ENCODE measurements around the gene CKAP5. TPM values are rescaled to one million over a fixed set of nuclear protein-coding genes. Genes with fewer than 3 reads are reported as not detected.

The CKAP5 gene
- total RNA-seq, 1 donor from 2014 or later, result 169 TPM

GRCh38 chr11:46840116-46840515 lies 6.0 kb downstream of the CKAP5 start:
- Mint-ChIP-seq H3K27me3 (no peaks in the 10 kb centered on the region), H3K4me3 (no peak overlapping the region), H3K36me3 (peaks cover 5% of the 10 kb centered on the region), H3K27ac (no peak overlapping the region), H3K4me1 (ENCODE audit: unreplicated experiment) (peaks cover 28% of the 10 kb centered on the region), H3K9me3 (no peaks in the 10 kb centered on the region)
- DNase-seq (ENCODE audit: extremely low spot score, unreplicated experiment), result no peak
- TF ChIP-seq CTCF (conservative IDR thresholded peaks at IDR 0.05), result no peak

GRCh38 chr11:46838501-46838900 lies 7.6 kb downstream of the CKAP5 start:
- Mint-ChIP-seq H3K27ac (no peak overlapping the region), H3K27me3 (no peaks in the 10 kb centered on the region), H3K36me3 (peaks cover 5% of the 10 kb centered on the region), H3K4me1 (ENCODE audit: unreplicated experiment) (peaks cover 24% of the 10 kb centered on the region), H3K9me3 (no peaks in the 10 kb centered on the region), H3K4me3 (no peak overlapping the region)
- no peak for DNase-seq (ENCODE audit: extremely low spot score, unreplicated experiment)
- no peak for TF ChIP-seq CTCF (conservative IDR thresholded peaks at IDR 0.05)

DNA sequence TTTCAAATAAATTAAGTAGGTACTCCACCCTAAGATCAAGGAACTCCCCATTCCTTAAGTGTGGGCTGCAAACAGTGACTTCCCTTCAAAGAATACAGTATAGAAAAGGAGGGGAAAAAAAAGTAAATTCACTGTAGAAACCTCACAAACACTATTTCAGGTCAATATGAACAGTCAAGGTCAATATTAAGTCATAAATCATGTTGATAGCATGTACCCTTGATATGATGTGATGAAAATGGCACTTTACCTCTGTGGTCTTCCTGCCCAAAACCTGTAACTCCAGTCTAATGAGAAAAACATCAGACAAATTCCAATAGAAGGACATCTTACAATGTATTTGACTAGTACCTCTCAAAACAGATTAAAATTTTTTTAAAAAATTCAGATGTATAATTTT lies 8.2 kb downstream of the CKAP5 start:
- H3K9me3 Mint-ChIP-seq, result no peaks in the 10 kb centered on the region
- H3K27ac Mint-ChIP-seq, result no peak overlapping the region
- H3K4me3 Mint-ChIP-seq, result no peak overlapping the region
- no peaks in the 10 kb centered on the region for H3K27me3 Mint-ChIP-seq
- no peak for DNase-seq (ENCODE audit: extremely low spot score, unreplicated experiment)
- peaks cover 5% of the 10 kb centered on the region for H3K36me3 Mint-ChIP-seq
- H3K4me1 Mint-ChIP-seq (ENCODE audit: unreplicated experiment), result peaks cover 28% of the 10 kb centered on the region
- no peak for TF ChIP-seq CTCF (conservative IDR thresholded peaks at IDR 0.05)

DNA sequence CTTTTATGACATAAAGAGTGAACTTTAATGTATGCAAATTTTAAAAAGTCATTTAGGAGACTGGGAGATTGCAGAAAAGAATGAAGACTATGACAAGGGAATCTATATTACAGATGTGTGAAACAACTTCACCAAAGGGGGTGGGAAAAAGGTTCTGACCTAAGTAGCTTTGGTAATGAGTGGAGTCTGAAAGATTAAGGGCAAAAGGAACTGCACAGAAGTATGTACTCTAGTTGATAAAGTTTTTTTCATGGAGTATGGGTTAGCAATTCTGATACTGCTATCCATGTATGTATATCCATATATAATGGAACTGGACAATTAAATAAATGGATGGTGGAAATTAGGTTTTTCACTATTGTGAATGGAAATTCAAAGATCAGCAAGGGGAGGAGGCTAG lies 9.2 kb downstream of the CKAP5 start:
- H3K4me1 Mint-ChIP-seq (ENCODE audit: unreplicated experiment), result peaks cover 23% of the 10 kb centered on the region
- H3K27ac Mint-ChIP-seq, result no peak overlapping the region
- DNase-seq (ENCODE audit: extremely low spot score, unreplicated experiment), result no peak
- no peaks in the 10 kb centered on the region for H3K27me3 Mint-ChIP-seq
- no peak for TF ChIP-seq CTCF (conservative IDR thresholded peaks at IDR 0.05)
- H3K36me3 Mint-ChIP-seq, result peaks cover under 1% of the 10 kb centered on the region
- no peak overlapping the region for H3K4me3 Mint-ChIP-seq
- H3K9me3 Mint-ChIP-seq, result no peaks in the 10 kb centered on the region

DNA sequence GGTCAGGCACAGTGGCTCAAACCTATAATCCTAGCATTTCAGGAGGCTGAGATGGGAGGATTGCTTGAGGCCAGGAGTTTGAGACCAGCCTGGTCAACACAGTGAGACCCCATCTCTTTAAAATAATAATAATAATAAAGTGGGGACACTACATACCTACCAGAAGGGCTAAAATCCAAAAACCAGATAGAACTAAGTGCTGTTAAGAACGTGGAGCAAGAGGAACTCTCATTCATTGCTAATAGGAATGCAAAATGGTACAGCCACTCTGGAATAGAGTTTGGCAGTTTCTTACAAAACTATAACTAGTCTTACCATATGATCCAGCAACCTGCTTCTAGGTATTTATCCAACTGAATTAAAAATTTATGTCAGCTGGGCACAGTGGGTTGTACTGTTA lies 9.6 kb downstream of the CKAP5 start:
- no peaks in the 10 kb centered on the region for H3K9me3 Mint-ChIP-seq
- H3K27ac Mint-ChIP-seq, result no peak overlapping the region
- no peak overlapping the region for H3K4me3 Mint-ChIP-seq
- H3K27me3 Mint-ChIP-seq, result no peaks in the 10 kb centered on the region
- H3K36me3 Mint-ChIP-seq, result peaks cover under 1% of the 10 kb centered on the region
- no peak for TF ChIP-seq CTCF (conservative IDR thresholded peaks at IDR 0.05)
- DNase-seq (ENCODE audit: extremely low spot score, unreplicated experiment), result no peak
- H3K4me1 Mint-ChIP-seq (ENCODE audit: unreplicated experiment), result peaks cover 24% of the 10 kb centered on the region

- Mint-ChIP-seq H3K36me3 (peaks cover 4% of the 10 kb centered on the region), H3K4me1 (ENCODE audit: unreplicated experiment) (peaks cover 28% of the 10 kb centered on the region), H3K9me3 (no peaks in the 10 kb centered on the region), H3K27me3 (no peaks in the 10 kb centered on the region), H3K4me3 (no peak overlapping the region), H3K27ac (no peak overlapping the region)
- DNase-seq (ENCODE audit: extremely low spot score, unreplicated experiment), result no peak
- no peak for TF ChIP-seq CTCF (conservative IDR thresholded peaks at IDR 0.05)
Observed at GRCh38 chr11:46835897-46836296, 10.2 kb downstream of the CKAP5 start.
